B cell (primary cell): Measurements from ENCODE around the gene DLK2.

ENCODE experiments used
- CTCF ChIP-seq: fragments of 200-600 bp; IDR thresholded peaks from one replicate; pipeline ENCODE4 v1.8.0; 2022; ENCODE audit warnings: antibody characterized with exemption, mild to moderate bottlenecking
- EZH2 ChIP-seq: IDR thresholded peaks from 2 replicates; pipeline ENCODE4 v1.6.1; 2012; ENCODE audit warnings: borderline replicate concordance, low read depth, mild to moderate bottlenecking, moderate library complexity, low read length; ENCODE audit not compliant: insufficient read depth, poor library complexity, severe bottlenecking

GRCh38 chr6:43497129-43497396 lies 41.7 kb upstream of the DLK2 start:
- TF ChIP-seq EZH2 (no peak), CTCF (no peak)
